GM12878 (cell line): ENCODE results near the gene SPPL3. TPM values are rescaled to one million over a fixed set of nuclear protein-coding genes. Genes with fewer than 3 reads are reported as not detected.

ENCODE experiments used
- ATAC-seq: fragments of 200-7000 bp; cut with Tn5 transposase; 3 replicates; pipeline ENCODE4 v1.9.1; 2020; ENCODE audit warnings: mild to moderate bottlenecking, moderate library complexity
- BruUV-seq: library from RNA; stranded (reverse); fragments of 400-500 nt; replicated peaks from 2 replicates; lab custom pipeline; 2021; lab: Mats Ljungman, UMichigan
- CTCF ChIA-PET: fragments of 300-600 bp; sonication (Branson Sonifier 250); formaldehyde crosslinking; extraction: SDS; loops from one replicate; lab custom pipeline; 2021; ENCODE audit warnings: inconsistent platforms; lab: Yijun Ruan, JAX
- POLR2A ChIA-PET: fragments of 350-600 bp; formaldehyde crosslinking; extraction: SDS; loops from one replicate; lab custom pipeline; 2021; ENCODE audit warnings: inconsistent platforms; lab: Charles Lee
- RAD21 ChIA-PET: fragments of 300-600 bp; sonication (Branson Sonifier 250); formaldehyde crosslinking; loops from one replicate; lab custom pipeline; 2023; ENCODE audit warnings: antibody characterized with exemption; ENCODE audit not compliant: unreplicated experiment; lab: Charles Lee
- SMC1A ChIA-PET: fragments of 300-600 bp; sonication (Branson Sonifier 250); formaldehyde crosslinking; loops from one replicate; lab custom pipeline; 2023; ENCODE audit not compliant: unreplicated experiment, uncharacterized antibody; lab: Charles Lee
- DNase-seq: peaks from one replicate; pipeline ENCODE4 v3.0.0-alpha.2; 2011; ENCODE audit warnings: low read depth, low spot score
- FAIRE-seq: peaks from 3 replicates; lab custom pipeline; 2011; peaks lifted over from hg19 to GRCh38; lab: Jason Lieb, UNC
- H2AFZ ChIP-seq: 2 replicates; pipeline ENCODE4 v1.6.0; 2011; ENCODE audit warnings: low read depth, low read length, control low read depth; ENCODE audit not compliant: control insufficient read depth
- H3K27ac ChIP-seq: 2 replicates; pipeline ENCODE4 v1.5.1; 2011; ENCODE audit warnings: control low read depth; ENCODE audit not compliant: control insufficient read depth, insufficient read depth
- H3K27me3 ChIP-seq, 2 experiments: replicated peaks in 1 of 2; 2 replicates each; pipeline versions ENCODE4 v1.6.0 to v1.6.1; 2011; ENCODE audit warnings: low read length in 1 of 2; ENCODE audit not compliant: control insufficient read depth in 2 of 2, insufficient read depth in 2 of 2
- H3K36me3 ChIP-seq, 2 experiments: 2 replicates each; pipeline ENCODE4 v1.5.1; 2011; ENCODE audit warnings: low read length in 1 of 2; ENCODE audit not compliant: control insufficient read depth in 2 of 2, insufficient read depth in 2 of 2
- H3K4me1 ChIP-seq: 2 replicates; pipeline ENCODE4 v1.6.1; 2011; ENCODE audit warnings: mild to moderate bottlenecking, low read length, moderate library complexity, mixed read lengths; ENCODE audit not compliant: control insufficient read depth, insufficient read depth
- H3K4me2 ChIP-seq: 2 replicates; pipeline ENCODE4 v1.6.0; 2011; ENCODE audit warnings: control low read depth; ENCODE audit not compliant: control insufficient read depth, insufficient read depth
- H3K4me3 ChIP-seq: fragments of 200-600 bp; sonication (generic); 2 replicates; pipeline ENCODE4 v1.5.1; 2016
- H3K79me2 ChIP-seq: 2 replicates; pipeline ENCODE4 v1.6.0; 2011; ENCODE audit warnings: low read length; ENCODE audit not compliant: control insufficient read depth, insufficient read depth
- H3K9ac ChIP-seq: 2 replicates; pipeline ENCODE4 v1.8.0; 2011; ENCODE audit warnings: low read length, control low read depth, mixed read lengths; ENCODE audit not compliant: control insufficient read depth, insufficient read depth
- H3K9me3 ChIP-seq: replicated peaks from 3 replicates; pipeline ENCODE4 v1.5.1; 2011; ENCODE audit warnings: mild to moderate bottlenecking, low read length; ENCODE audit not compliant: control insufficient read depth, insufficient read depth
- H4K20me1 ChIP-seq: 2 replicates; pipeline ENCODE4 v1.6.0; 2011; ENCODE audit not compliant: control insufficient read depth, insufficient read depth
- CBX5 ChIP-seq: sonication (generic); IDR thresholded peaks from 2 replicates; pipeline ENCODE4 v1.6.1; 2016; ENCODE audit warnings: low read depth, moderate library complexity, mild to moderate bottlenecking, inconsistent platforms
- CHD2 ChIP-seq: IDR thresholded peaks from 2 replicates; pipeline ENCODE4 v1.6.1; 2011; ENCODE audit warnings: low read depth, low read length, improper control_type of control experiment, borderline replicate concordance
- MEF2A ChIP-seq: IDR thresholded peaks from 2 replicates; pipeline ENCODE4 v1.6.1; 2011; ENCODE audit warnings: low read depth, mild to moderate bottlenecking, low read length, moderate library complexity; ENCODE audit not compliant: insufficient read depth
- MEF2B ChIP-seq: fragments of 450-650 bp; IDR thresholded peaks from 2 replicates; pipeline ENCODE4 v1.6.1; 2018; ENCODE audit warnings: mild to moderate bottlenecking, moderate library complexity; ENCODE audit not compliant: partially characterized antibody, poor library complexity, severe bottlenecking
- RELA ChIP-seq: fragments of 450-650 bp; IDR thresholded peaks from 2 replicates; pipeline ENCODE4 v1.8.0; 2014; ENCODE audit warnings: borderline replicate concordance; ENCODE audit not compliant: partially characterized antibody
- SMARCA5 ChIP-seq: fragments of 450-650 bp; IDR thresholded peaks from 2 replicates; pipeline ENCODE4 v1.6.1; 2017; ENCODE audit warnings: mild to moderate bottlenecking
- SREBF2 ChIP-seq: IDR thresholded peaks from 2 replicates; pipeline ENCODE4 v1.6.1; 2012; ENCODE audit warnings: mild to moderate bottlenecking, low read length
- TCF12 ChIP-seq: IDR thresholded peaks from 2 replicates; pipeline ENCODE4 v1.6.1; 2011; ENCODE audit warnings: low read depth, mild to moderate bottlenecking, low read length
- YY1 ChIP-seq: IDR thresholded peaks from 2 replicates; pipeline ENCODE4 v1.6.1; 2011; ENCODE audit warnings: low read depth, mild to moderate bottlenecking, low read length
- ZNF274 ChIP-seq: IDR thresholded peaks from one replicate; pipeline ENCODE4 v1.8.0; 2011; ENCODE audit not compliant: insufficient read length, insufficient read depth
- ZNF384 ChIP-seq: IDR thresholded peaks from 2 replicates; pipeline ENCODE4 v1.6.1; 2012; ENCODE audit warnings: low read depth, mild to moderate bottlenecking, low read length, improper control_type of control experiment, borderline replicate concordance
- WGBS: methylation state at CpG from one replicate; pipeline ENCODE4 v1.1.6; 2016; ENCODE audit warnings: low lambda C conversion rate; ENCODE audit not compliant: insufficient replicate concordance, insufficient coverage; ENCODE audit errors: missing lambda C conversion rate; 5-methylcytosine and 5-hydroxymethylcytosine counted together
- in situ Hi-C: fragments of 300-500 bp; cut with MboI; formaldehyde crosslinking; loops from 9 replicates; pipeline ENCODE4 v1.14.3; 2018; ENCODE audit warnings: mixed read lengths
- intact Hi-C: fragments of 100-400 bp; cut with micrococcal nuclease; formaldehyde crosslinking; loops from one replicate; pipeline ENCODE4 v1.14.2; 2022; ENCODE audit not compliant: unreplicated experiment
- polyA plus RNA-seq, 11 experiments: library from polyadenylated mRNA; depleted of rRNA in 4 of 11; unstranded in 6 of 11; stranded (reverse) in 5 of 11; fragments of >200 nt; fragmentation: Nextera tagmentation in 4 of 11; fragmentation: Illumina TruSeq in 1 of 11; extraction: Ambion mirVana in 4 of 11; extraction: Trizol in 1 of 11; gene quantifications; 1 replicate in 1 of 11; 2 replicates in 10 of 11; pipeline versions ENCODE4 v1.2.1 to v1.2.3, GENCODE V29; 2011 to 2016; ENCODE audit warnings: inconsistent platforms in 2 of 11, missing spikeins in 2 of 11, low read depth in 1 of 11
- total RNA-seq, 4 experiments: library from RNA; depleted of rRNA in 3 of 4; stranded (reverse); fragments of >200 nt in 3 of 4; fragmentation: Illumina TruSeq in 1 of 4; extraction: Trizol in 1 of 4; gene quantifications; 2 replicates each; pipeline versions ENCODE4 v1.2.1 to v1.2.3, GENCODE V29; 2013 to 2021
- TF ChIP-seq, protein P1 (sequence below): fragments of 450-650 bp; IDR thresholded peaks from 2 replicates; pipeline ENCODE4 v1.6.1; 2017; ENCODE audit warnings: mild to moderate bottlenecking, low read depth, inconsistent platforms; ENCODE audit not compliant: poor library complexity, severe bottlenecking

The SPPL3 gene
- total and polyA plus RNA-seq, 10 of the 15 experiments (the other 5 are each of a cell fraction or from before 2014, with no cell fraction given) = 4.3 to 45.5 (median 11.7) TPM

DNA sequence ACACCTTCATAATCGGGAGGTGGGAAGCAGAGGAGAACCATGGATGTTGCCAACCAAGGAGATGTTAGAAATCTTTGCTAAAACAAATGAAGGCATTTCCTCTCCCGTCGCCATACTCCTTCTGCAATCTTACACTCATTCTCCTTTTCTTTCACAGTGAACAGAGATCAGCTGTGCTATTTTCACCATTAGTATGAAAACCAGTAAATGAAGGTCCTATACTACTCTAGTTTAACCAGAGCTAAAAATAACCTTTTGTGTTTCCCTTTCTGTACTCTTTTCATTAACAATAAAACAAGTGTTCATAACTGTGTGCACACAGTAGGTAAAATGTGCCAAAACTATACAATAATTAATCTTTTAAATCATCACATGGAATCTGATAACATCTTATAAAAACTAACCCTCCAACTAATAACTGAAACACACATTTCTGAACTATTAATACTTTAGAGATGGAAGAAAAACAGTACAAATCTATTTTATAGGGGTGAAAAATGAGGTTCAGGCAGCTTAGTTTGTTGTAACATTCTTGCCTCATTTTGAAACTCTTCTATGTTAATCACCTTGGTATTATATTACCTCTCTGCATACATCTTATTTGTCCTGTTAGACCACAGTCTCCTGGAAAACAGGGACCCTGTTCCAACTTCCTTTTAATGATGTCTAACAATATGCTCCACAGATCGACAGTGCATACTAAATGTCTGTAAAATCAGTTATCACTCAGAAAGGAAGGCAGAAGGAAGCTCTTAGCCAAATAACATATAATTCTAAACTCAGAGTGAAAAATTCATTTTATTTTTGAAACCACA is 69.5 kb downstream of the SPPL3 start:
- Histone ChIP-seq H3K4me2 (peak overlapping the region; percentile 100), H3K36me3 (no peaks in the 10 kb centered on the region; a peak in 1 of 4 replicates), H2AFZ (peak overlapping the region; percentile 34; the same call in 1 of the 2 replicates), H3K4me3 (peak overlapping the region; percentile 66), H3K79me2 (peaks cover 64% of the 10 kb centered on the region), H3K27ac (peak overlapping the region; percentile 96), H4K20me1 (no peaks in the 10 kb centered on the region), H3K9ac (peak overlapping the region; percentile 68), H3K4me1 (peaks cover 56% of the 10 kb centered on the region)
- CTCF ChIA-PET = interaction anchor here (0.8 to 3.9 kb wide), 13 partner anchors 11 to 188 kb away, joined by 3 to 35 read pairs (median 5); no protein-coding TSS in a partner anchor
- ATAC-seq (peak; percentile 75), DNase-seq (no peak), FAIRE-seq (no peak)
- BruUV-seq = no TSS peak
- in situ Hi-C loops = no loop called here
- no peak for TF ChIP-seq CBX5
- TF ChIP-seq TCF12 = no peak
- TF ChIP-seq ZNF274 = no peak
- no peak for TF ChIP-seq CHD2
- TF ChIP-seq, protein P1, sequence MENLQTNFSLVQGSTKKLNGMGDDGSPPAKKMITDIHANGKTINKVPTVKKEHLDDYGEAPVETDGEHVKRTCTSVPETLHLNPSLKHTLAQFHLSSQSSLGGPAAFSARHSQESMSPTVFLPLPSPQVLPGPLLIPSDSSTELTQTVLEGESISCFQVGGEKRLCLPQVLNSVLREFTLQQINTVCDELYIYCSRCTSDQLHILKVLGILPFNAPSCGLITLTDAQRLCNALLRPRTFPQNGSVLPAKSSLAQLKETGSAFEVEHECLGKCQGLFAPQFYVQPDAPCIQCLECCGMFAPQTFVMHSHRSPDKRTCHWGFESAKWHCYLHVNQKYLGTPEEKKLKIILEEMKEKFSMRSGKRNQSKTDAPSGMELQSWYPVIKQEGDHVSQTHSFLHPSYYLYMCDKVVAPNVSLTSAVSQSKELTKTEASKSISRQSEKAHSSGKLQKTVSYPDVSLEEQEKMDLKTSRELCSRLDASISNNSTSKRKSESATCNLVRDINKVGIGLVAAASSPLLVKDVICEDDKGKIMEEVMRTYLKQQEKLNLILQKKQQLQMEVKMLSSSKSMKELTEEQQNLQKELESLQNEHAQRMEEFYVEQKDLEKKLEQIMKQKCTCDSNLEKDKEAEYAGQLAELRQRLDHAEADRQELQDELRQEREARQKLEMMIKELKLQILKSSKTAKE = no peak
- 0 out of 2 replicates have a peak, but pooled peaks have one; percentile 48 for TF ChIP-seq SMARCA5
- no peak for TF ChIP-seq RELA
- TF ChIP-seq SREBF2 = no peak
- 0 out of 2 replicates have a peak, but pooled peaks have one; percentile 21 for TF ChIP-seq YY1
- peak; percentile 73 for TF ChIP-seq MEF2A
- TF ChIP-seq ZNF384 = no peak
- peak; percentile 73 for TF ChIP-seq MEF2B
- TF ChIP-seq, all 136 proteins: peak for 4
- SMC1A ChIA-PET = interaction anchor here (0.6 to 13.4 kb wide), 12 partner anchors 9 to 137 kb away, joined by 3 to 164 read pairs (median 6); no protein-coding TSS in a partner anchor
- RAD21 ChIA-PET = interaction anchor here (0.6 to 8.7 kb wide), 7 partner anchors 14 to 953 kb away, joined by 3 to 81 read pairs (median 6); no protein-coding TSS in a partner anchor
- intact Hi-C loops = no loop called here
- POLR2A ChIA-PET = interaction anchor here (0.5 to 6.3 kb wide), 8 partner anchors 14 to 661 kb away, joined by 3 to 71 read pairs (median 4); no protein-coding TSS in a partner anchor
- WGBS = 27% methylated on average over 4 of the region's 4 CpGs
- H3K9me3 ChIP-seq = no peaks in the 10 kb centered on the region; the same call in 2 of the 3 replicates
- no peaks in the 10 kb centered on the region for H3K27me3 ChIP-seq
